Kidney tubule cell (primary cell): Measurements from ENCODE around the gene LMNTD1.
A peak's percentile ranks its signal among the peaks of the same experiment; 100 is the strongest.
"Not testable (repeated sequence)": the region's sequence is repeated elsewhere in the genome, so short reads cannot be mapped to it uniquely, and the experiment has no call there.

Source experiments
- DNase-seq: peaks from one replicate; pipeline ENCODE4 v3.0.0-alpha.2; 2018; ENCODE audit warnings: low spot score

The LMNTD1 gene

GRCh38 chr12:25433024-25433423 lies 120.1 kb downstream of the LMNTD1 start:
- peak; percentile 16 for DNase-seq

- no peak for DNase-seq
Observed at GRCh38 chr12:25427337-25428249, 125.5 kb downstream of the LMNTD1 start.

GRCh38 chr12:25426821-25427220 lies 126.3 kb downstream of the LMNTD1 start:
- DNase-seq = not testable (repeated sequence)
